Mesodermal cell (in vitro differentiated cells): Measurements from ENCODE around the gene ZNF33B. TPM values are rescaled to one million over a fixed set of nuclear protein-coding genes. Genes with fewer than 3 reads are reported as not detected.
"Not testable (repeated sequence)": the region's sequence is repeated elsewhere in the genome, so short reads cannot be mapped to it uniquely, and the experiment has no call there.

Experiments used
- H3K27ac ChIP-seq: 2 replicates; pipeline ENCODE4 v1.7.0; 2013; ENCODE audit warnings: mild to moderate bottlenecking, low read depth, low read length, moderate library complexity; ENCODE audit not compliant: severe bottlenecking
- H3K36me3 ChIP-seq: 2 replicates; pipeline ENCODE4 v1.7.1; 2013; ENCODE audit warnings: mild to moderate bottlenecking, low read length, moderate library complexity; ENCODE audit not compliant: control insufficient read depth, insufficient read depth
- H3K4me1 ChIP-seq: one replicate; pipeline ENCODE4 v1.7.1; 2013; ENCODE audit warnings: mild to moderate bottlenecking, low read length; ENCODE audit not compliant: insufficient read depth, control insufficient read depth, poor library complexity, severe bottlenecking
- H3K4me3 ChIP-seq: 2 replicates; pipeline ENCODE4 v1.7.0; 2013; ENCODE audit warnings: low read length, control low read depth, mild to moderate bottlenecking; ENCODE audit not compliant: insufficient read depth, poor library complexity, severe bottlenecking; ENCODE audit errors: extremely low read depth
- H3K9me3 ChIP-seq: 2 replicates; pipeline ENCODE4 v1.7.1; 2013; ENCODE audit warnings: mild to moderate bottlenecking, low read length, moderate library complexity; ENCODE audit not compliant: control insufficient read depth
- WGBS, 2 experiments: methylation state at CpG; one replicate each; pipeline ENCODE4 v1.1.5; 2013; ENCODE audit warnings: missing lambda C conversion rate in 2 of 2; ENCODE audit not compliant: insufficient coverage in 2 of 2; 5-methylcytosine and 5-hydroxymethylcytosine counted together
- polyA plus RNA-seq, 2 experiments: library from polyadenylated mRNA; stranded (reverse); fragments of 50-300 nt; gene quantifications; one replicate each; pipeline ENCODE4 v1.2.3, GENCODE V29; 2013

Gene ZNF33B
- 8.1 TPM for polyA plus RNA-seq (2013, experiment 1 of 2)
- polyA plus RNA-seq (2013, experiment 2 of 2): 9.9 TPM

GRCh38 chr10:42638055-42638820, at the start of gene ZNF33B:
TSS of gene ZNF33B (minus strand) at chr10:42638570. CDS start at chr10:42636928, 1,642 bp downstream.
- Histone ChIP-seq H3K27ac (peak within 1 kb of the TSS; percentile 93), H3K36me3 (peaks cover 18% of the 10 kb centered on the region), H3K4me1 (no peaks in the 10 kb centered on the region), H3K4me3 (peak within 1 kb of the TSS; percentile 73), H3K9me3 (no peaks in the 10 kb centered on the region)
- 0 to 1% methylated on average over 55 to 61 of the region's 62 CpGs for WGBS, 2 experiments

- Histone ChIP-seq H3K9me3 (peaks cover 24% of the 10 kb centered on the region), H3K4me3 (no peak overlapping the region), H3K27ac (no peak overlapping the region), H3K4me1 (no peaks in the 10 kb centered on the region), H3K36me3 (no peaks in the 10 kb centered on the region)
- 67 to 80% methylated on average over 1 of the region's 2 CpGs for WGBS, 2 experiments
Measured at GRCh38 chr10:42684517-42684916, 46.1 kb upstream of the ZNF33B start.

GRCh38 chr10:42680267-42680666, 41.9 kb upstream of the ZNF33B start:
- H3K9me3 ChIP-seq: peaks cover 32% of the 10 kb centered on the region
- no peak overlapping the region for H3K4me3 ChIP-seq
- H3K36me3 ChIP-seq: no peaks in the 10 kb centered on the region
- H3K4me1 ChIP-seq: no peaks in the 10 kb centered on the region
- H3K27ac ChIP-seq: no peak overlapping the region
- 82 to 83% methylated on average over 1 of the region's 1 CpG for WGBS, 2 experiments

GRCh38 chr10:42665181-42665979, 27.0 kb upstream of the ZNF33B start:
- H3K4me3 ChIP-seq, H3K36me3 ChIP-seq, H3K27ac ChIP-seq, H3K4me1 ChIP-seq, H3K9me3 ChIP-seq: not testable (repeated sequence)
- WGBS, 2 experiments: 76 to 88% methylated on average over 16 to 18 of the region's 24 CpGs

GRCh38 chr10:42654419-42654818, 16.0 kb upstream of the ZNF33B start:
- 86 to 89% methylated on average over 4 to 5 of the region's 6 CpGs for WGBS, 2 experiments
- Histone ChIP-seq H3K4me1 (no peaks in the 10 kb centered on the region), H3K27ac (no peak overlapping the region), H3K36me3 (no peaks in the 10 kb centered on the region), H3K9me3 (peaks cover 5% of the 10 kb centered on the region), H3K4me3 (no peak overlapping the region)

- no peak overlapping the region for H3K27ac ChIP-seq
- H3K36me3 ChIP-seq: no peaks in the 10 kb centered on the region
Measured at GRCh38 chr10:42652858-42653257, 14.5 kb upstream of the ZNF33B start.

GRCh38 chr10:42650374-42650773, 12.0 kb upstream of the ZNF33B start:
- no peak overlapping the region for H3K4me3 ChIP-seq
- 80 to 94% methylated on average over 1 to 4 of the region's 4 CpGs for WGBS, 2 experiments
- H3K27ac ChIP-seq: no peak overlapping the region
- H3K36me3 ChIP-seq: no peaks in the 10 kb centered on the region
- peaks cover 5% of the 10 kb centered on the region for H3K9me3 ChIP-seq
- no peaks in the 10 kb centered on the region for H3K4me1 ChIP-seq

More at GRCh38 chr10:42652858-42653257, 14.5 kb upstream of the ZNF33B start:
- WGBS, 2 experiments: no CpG with 5 or more reads among the region's 2 CpGs
- Histone ChIP-seq H3K9me3 (peaks cover 5% of the 10 kb centered on the region), H3K4me3 (no peak overlapping the region), H3K4me1 (no peaks in the 10 kb centered on the region)

GRCh38 chr10:42648512-42648911, 10.1 kb upstream of the ZNF33B start:
- peaks cover 5% of the 10 kb centered on the region for H3K9me3 ChIP-seq
- no peaks in the 10 kb centered on the region for H3K36me3 ChIP-seq
- H3K4me3 ChIP-seq: no peak overlapping the region
- WGBS, 2 experiments: 71 to 80% methylated on average over 1 of the region's 2 CpGs
- no peaks in the 10 kb centered on the region for H3K4me1 ChIP-seq
- H3K27ac ChIP-seq: no peak overlapping the region

- WGBS, 2 experiments: 75 to 91% methylated on average over 6 to 9 of the region's 11 CpGs
- peaks cover 5% of the 10 kb centered on the region for H3K9me3 ChIP-seq
- H3K4me1 ChIP-seq: no peaks in the 10 kb centered on the region
- H3K4me3 ChIP-seq: no peak overlapping the region
- H3K27ac ChIP-seq: no peak overlapping the region
- H3K36me3 ChIP-seq: no peaks in the 10 kb centered on the region
Measured at GRCh38 chr10:42646687-42647640, 8.6 kb upstream of the ZNF33B start.

GRCh38 chr10:42646214-42646613, 7.8 kb upstream of the ZNF33B start:
- H3K36me3 ChIP-seq: no peaks in the 10 kb centered on the region
- WGBS, 2 experiments: 81 to 88% methylated on average over 1 to 3 of the region's 4 CpGs
- H3K4me3 ChIP-seq: no peak overlapping the region
- peaks cover 5% of the 10 kb centered on the region for H3K9me3 ChIP-seq
- H3K27ac ChIP-seq: no peak overlapping the region
- no peaks in the 10 kb centered on the region for H3K4me1 ChIP-seq
